ENCODE data around the gene HOXC10. TPM values are rescaled to one million over a fixed set of nuclear protein-coding genes. Genes with fewer than 3 reads are reported as not detected.

HOXC10 gene
- total and polyA plus RNA-seq, 2 donors (not counting 3 experiments of a cell fraction or from before 2014, with no cell fraction given): 0.18 TPM; not detected in 1

GRCh38 chr12:53948650-53949593 lies 36.0 kb upstream of the HOXC10 start:
- FAIRE-seq: no peak
- H3K9me3 ChIP-seq (replicated peaks; ENCODE audit: control insufficient read depth, insufficient read depth, low read length): no peaks in the 10 kb centered on the region
- H3K79me2 ChIP-seq (ENCODE audit: control insufficient read depth, insufficient read depth, low read length): no peaks in the 10 kb centered on the region
- no peaks in the 10 kb centered on the region for H3K9me1 ChIP-seq (replicated peaks; ENCODE audit: control insufficient read depth, extremely low read depth, insufficient read depth, low read length)
- H3K4me2 ChIP-seq (ENCODE audit: insufficient read depth, low read length): no peak overlapping the region
- H2AFZ ChIP-seq (ENCODE audit: low read depth, low read length): no peak overlapping the region
- intact Hi-C loops (cut with micrococcal nuclease) (no loop called here), dilution Hi-C loops (cut with MboI; ENCODE audit: extremely low pct_ligation_motif_present, low sequenced_read_pairs) (no loop called here)
- TF ChIP-seq FOS (IDR thresholded peaks at IDR 0.05; ENCODE audit: borderline replicate concordance, insufficient read depth, low read length): no peak
- TF ChIP-seq MYC (IDR thresholded peaks at IDR 0.05; ENCODE audit: low read depth, low read length): no peak
- TF ChIP-seq POLR2A (IDR thresholded peaks at IDR 0.05; ENCODE audit: low read depth, low read length): no peak
- TF ChIP-seq EZH2 (IDR thresholded peaks at IDR 0.05; ENCODE audit: borderline replicate concordance, low read depth, low read length, severe bottlenecking): no peak
- no peak for TF ChIP-seq CTCF (IDR thresholded peaks at IDR 0.05; ENCODE audit: extremely low read depth in 1 of 2, insufficient read depth in 1 of 2, low read depth in 1 of 2, low read length in 2 of 2)
- TF ChIP-seq MAX (IDR thresholded peaks at IDR 0.05; ENCODE audit: insufficient read depth, insufficient read length): no peak
- no peak overlapping the region for H3K27ac ChIP-seq (ENCODE audit: insufficient read depth, low read depth, low read length)
- no peak overlapping the region for H3K9ac ChIP-seq (replicated peaks; ENCODE audit: extremely low read depth, insufficient read depth, low read length)
- CTCF ChIA-PET: no interaction called here
- POLR2A ChIA-PET: no interaction called here
- H3K36me3 ChIP-seq (ENCODE audit: control insufficient read depth in 2 of 2, extremely low read depth in 1 of 2, insufficient read depth in 2 of 2, low read length in 2 of 2): no peaks in the 10 kb centered on the region
- DNase-seq (ENCODE audit: low read depth, low spot score): no peak
- H3K4me3 ChIP-seq (replicated peaks in 1 of 3; ENCODE audit: insufficient read depth in 1 of 3, low read depth in 1 of 3, low read length in 3 of 3): no peak overlapping the region
- H4K20me1 ChIP-seq (replicated peaks; ENCODE audit: control insufficient read depth, extremely low read depth, insufficient read depth, low read length): no peaks in the 10 kb centered on the region
- H3K27me3 ChIP-seq (ENCODE audit: control insufficient read depth in 2 of 2, insufficient read depth in 2 of 2, low read length in 2 of 2): peaks cover 95 to 97% of the 10 kb centered on the region in 2 experiments
- BruUV-seq (replicated peaks): no TSS peak
- H3K4me1 ChIP-seq (ENCODE audit: control insufficient read depth, extremely low read depth, insufficient read depth, low read length): no peaks in the 10 kb centered on the region

Measured in endothelial cell of umbilical vein (primary cell).